GM12875 (cell line): ENCODE measurements around the gene INAVA.
"Not testable (repeated sequence)": the region's sequence is repeated elsewhere in the genome, so short reads cannot be mapped to it uniquely, and the experiment has no call there.

Experiments
- H3K4me3 ChIP-seq: one replicate; pipeline ENCODE4 v1.5.1; 2011; ENCODE audit warnings: low read depth, low read length, control low read depth
- CTCF ChIP-seq: IDR thresholded peaks from 2 replicates; pipeline ENCODE4 v1.5.1; 2011; ENCODE audit warnings: low read depth, mild to moderate bottlenecking, control low read depth, inconsistent platforms, low read length, moderate library complexity, borderline replicate concordance; ENCODE audit not compliant: insufficient read depth

Gene INAVA

GRCh38 chr1:200949626-200950025 lies 54.9 kb downstream of the INAVA start:
- TF ChIP-seq CTCF, result no peak

GRCh38 chr1:200951016-200951415 lies 56.3 kb downstream of the INAVA start:
- TF ChIP-seq CTCF, result no peak
- no peak overlapping the region for H3K4me3 ChIP-seq

More at GRCh38 chr1:200949626-200950025, 54.9 kb downstream of the INAVA start:
- H3K4me3 ChIP-seq, result no peak overlapping the region

GRCh38 chr1:200954434-200954833 lies 59.7 kb downstream of the INAVA start:
- H3K4me3 ChIP-seq, result no peak overlapping the region
- no peak for TF ChIP-seq CTCF

- H3K4me3 ChIP-seq, result no peak overlapping the region
- no peak for TF ChIP-seq CTCF
Measured at GRCh38 chr1:200958597-200958996, 63.9 kb downstream of the INAVA start.

- TF ChIP-seq CTCF, result no peak
- no peak overlapping the region for H3K4me3 ChIP-seq
Measured at GRCh38 chr1:200959411-200959921, 64.8 kb downstream of the INAVA start.

- H3K4me3 ChIP-seq, result no peak overlapping the region
- no peak for TF ChIP-seq CTCF
Measured at GRCh38 chr1:200960236-200960947, 65.7 kb downstream of the INAVA start.

GRCh38 chr1:200960948-200961340 lies 66.2 kb downstream of the INAVA start:
- H3K4me3 ChIP-seq, result no peak overlapping the region
- no peak for TF ChIP-seq CTCF

- not testable (repeated sequence) for H3K4me3 ChIP-seq
Measured at GRCh38 chr1:200962151-200962550, 67.5 kb downstream of the INAVA start.
